A673 (cell line): Measurements from ENCODE around the gene HSD3B1. TPM values are rescaled to one million over a fixed set of nuclear protein-coding genes. Genes with fewer than 3 reads are reported as not detected.

Experiments
- BruUV-seq: library from RNA; stranded (reverse); fragments of 400-500 nt; replicated peaks from 2 replicates; lab custom pipeline; 2021; lab: Mats Ljungman, UMichigan
- CTCF ChIA-PET: fragments of 300-600 bp; sonication (Branson Sonifier 250); formaldehyde crosslinking; loops from one replicate; lab custom pipeline; 2022; ENCODE audit warnings: antibody characterized with exemption; lab: Charles Lee
- POLR2A ChIA-PET: fragments of 300-600 bp; sonication (Branson Sonifier 250); formaldehyde crosslinking; loops from one replicate; lab custom pipeline; 2022; ENCODE audit warnings: antibody characterized with exemption; ENCODE audit not compliant: low non-redundant PET; lab: Charles Lee
- DNase-seq: peaks from one replicate; pipeline ENCODE4 v3.0.0-alpha.2; 2015; ENCODE audit warnings: low spot score
- H3K27ac ChIP-seq: fragments of 200-600 bp; sonication (generic); 2 replicates; pipeline ENCODE4 v1.5.1; 2016; ENCODE audit warnings: mixed run types, low read depth, mild to moderate bottlenecking, mixed read lengths, antibody characterized with exemption, low read length; ENCODE audit not compliant: poor library complexity, severe bottlenecking
- H3K27me3 ChIP-seq: fragments of 200-600 bp; sonication (generic); replicated peaks from 2 replicates; pipeline ENCODE4 v1.6.1; 2017; ENCODE audit warnings: mixed run types, low read depth, mild to moderate bottlenecking, mixed read lengths, antibody characterized with exemption, low read length; ENCODE audit not compliant: insufficient read depth, poor library complexity
- H3K36me3 ChIP-seq: fragments of 200-600 bp; sonication (generic); 2 replicates; pipeline ENCODE4 v1.6.1; 2016; ENCODE audit warnings: mixed run types, mild to moderate bottlenecking, mixed read lengths, antibody characterized with exemption, low read length; ENCODE audit not compliant: insufficient read depth, poor library complexity, severe bottlenecking
- H3K4me1 ChIP-seq: fragments of 200-600 bp; sonication (generic); 2 replicates; pipeline ENCODE4 v1.6.1; 2017; ENCODE audit warnings: mixed run types, mild to moderate bottlenecking, mixed read lengths, antibody characterized with exemption, low read length; ENCODE audit not compliant: insufficient read depth, poor library complexity, severe bottlenecking
- H3K4me3 ChIP-seq: fragments of 200-600 bp; sonication (generic); 2 replicates; pipeline ENCODE4 v1.5.1; 2016; ENCODE audit warnings: low read depth, mixed run types, mild to moderate bottlenecking, mixed read lengths, low read length; ENCODE audit not compliant: poor library complexity, severe bottlenecking
- H3K9me3 ChIP-seq: fragments of 200-600 bp; sonication (generic); 2 replicates; pipeline ENCODE4 v1.6.1; 2016; ENCODE audit warnings: mixed run types, low read depth, mild to moderate bottlenecking, mixed read lengths, antibody characterized with exemption, low read length; ENCODE audit not compliant: poor library complexity, severe bottlenecking
- EZH2 ChIP-seq: fragments of 200-600 bp; sonication (generic); IDR thresholded peaks from 2 replicates; pipeline ENCODE4 v1.6.1; 2017; ENCODE audit warnings: borderline replicate concordance, low read depth, mild to moderate bottlenecking, mixed read lengths, antibody characterized with exemption, low read length; ENCODE audit not compliant: poor library complexity, severe bottlenecking
- intact Hi-C: fragments of 100-400 bp; cut with micrococcal nuclease; formaldehyde crosslinking; loops from one replicate; pipeline ENCODE4 v1.10.0; 2022; ENCODE audit not compliant: unreplicated experiment
- total RNA-seq: library from RNA; stranded (reverse); gene quantifications from 2 replicates; pipeline ENCODE4 v1.2.3, GENCODE V29; 2021
- TF ChIP-seq, protein P1 (sequence below): fragments of 300-800, 200-600 bp; sonication (generic); conservative IDR thresholded peaks from 2 replicates; pipeline ENCODE4 v1.5.1; 2017; ENCODE audit warnings: low read depth, mild to moderate bottlenecking, antibody characterized with exemption, low read length, moderate library complexity, mixed read lengths

The HSD3B1 gene
- total RNA-seq, 1 experiment from 2014 or later = not detected

GRCh38 chr1:119481951-119482350 is 25.1 kb upstream of the HSD3B1 start:
- Histone ChIP-seq H3K9me3 (no peaks in the 10 kb centered on the region), H3K27ac (no peak overlapping the region), H3K27me3 (no peaks in the 10 kb centered on the region), H3K36me3 (no peaks in the 10 kb centered on the region), H3K4me1 (no peaks in the 10 kb centered on the region), H3K4me3 (no peak overlapping the region)
- TF ChIP-seq, protein P1, sequence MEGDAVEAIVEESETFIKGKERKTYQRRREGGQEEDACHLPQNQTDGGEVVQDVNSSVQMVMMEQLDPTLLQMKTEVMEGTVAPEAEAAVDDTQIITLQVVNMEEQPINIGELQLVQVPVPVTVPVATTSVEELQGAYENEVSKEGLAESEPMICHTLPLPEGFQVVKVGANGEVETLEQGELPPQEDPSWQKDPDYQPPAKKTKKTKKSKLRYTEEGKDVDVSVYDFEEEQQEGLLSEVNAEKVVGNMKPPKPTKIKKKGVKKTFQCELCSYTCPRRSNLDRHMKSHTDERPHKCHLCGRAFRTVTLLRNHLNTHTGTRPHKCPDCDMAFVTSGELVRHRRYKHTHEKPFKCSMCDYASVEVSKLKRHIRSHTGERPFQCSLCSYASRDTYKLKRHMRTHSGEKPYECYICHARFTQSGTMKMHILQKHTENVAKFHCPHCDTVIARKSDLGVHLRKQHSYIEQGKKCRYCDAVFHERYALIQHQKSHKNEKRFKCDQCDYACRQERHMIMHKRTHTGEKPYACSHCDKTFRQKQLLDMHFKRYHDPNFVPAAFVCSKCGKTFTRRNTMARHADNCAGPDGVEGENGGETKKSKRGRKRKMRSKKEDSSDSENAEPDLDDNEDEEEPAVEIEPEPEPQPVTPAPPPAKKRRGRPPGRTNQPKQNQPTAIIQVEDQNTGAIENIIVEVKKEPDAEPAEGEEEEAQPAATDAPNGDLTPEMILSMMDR = no peak
- no peak for TF ChIP-seq EZH2
- intact Hi-C loops = no loop called here
- DNase-seq = no peak
- CTCF ChIA-PET = no interaction called here
- no TSS peak for BruUV-seq
- POLR2A ChIA-PET = no interaction called here

DNA sequence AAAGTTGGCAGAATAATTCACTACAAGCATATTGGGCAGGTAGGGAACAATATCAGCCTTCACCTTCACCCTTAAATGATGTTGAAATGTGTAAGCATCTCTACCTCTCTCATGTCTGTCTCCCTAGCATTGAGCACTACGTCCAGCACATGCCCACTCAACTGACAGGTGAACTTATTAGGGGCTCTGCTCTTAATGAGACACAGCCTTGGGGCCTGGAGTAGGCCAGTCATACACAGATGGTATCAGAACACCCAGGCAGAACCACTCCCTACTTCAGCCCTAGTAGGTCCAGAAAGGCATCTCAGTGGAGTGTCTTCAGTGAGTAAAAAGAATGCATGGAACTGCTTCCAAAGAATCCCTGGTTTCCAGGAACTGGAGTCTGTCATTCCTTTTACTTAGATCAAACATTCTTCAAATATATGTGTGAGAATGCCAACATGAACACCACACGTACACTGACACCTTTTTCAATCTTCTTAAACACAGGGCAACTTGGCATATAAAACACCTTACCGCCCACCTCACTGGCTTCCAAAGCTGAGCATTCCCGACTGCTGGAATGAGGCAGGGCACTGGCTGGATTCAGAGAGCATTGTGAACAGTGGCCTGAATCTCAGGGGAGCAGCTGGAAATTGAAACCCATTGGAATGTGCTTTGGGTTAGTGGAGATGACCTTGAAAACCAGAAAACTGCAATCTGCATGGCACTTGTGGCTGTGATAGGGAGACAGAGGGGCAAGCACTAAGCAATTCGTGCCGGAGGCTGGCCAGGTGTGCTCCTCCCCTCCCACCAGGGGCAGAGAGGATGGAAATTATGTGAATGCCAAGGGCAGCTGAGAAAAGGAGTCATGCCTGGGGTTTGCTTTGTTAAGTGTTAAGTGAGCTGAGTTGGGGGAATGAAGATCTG is 24.2 kb upstream of the HSD3B1 start:
- ChIA-PET POLR2A (no interaction called here), CTCF (no interaction called here)
- no peak for TF ChIP-seq EZH2
- TF ChIP-seq, protein P1 = no peak
- BruUV-seq = no TSS peak
- Histone ChIP-seq H3K36me3 (no peaks in the 10 kb centered on the region), H3K4me3 (no peak overlapping the region), H3K27ac (no peak overlapping the region), H3K4me1 (no peaks in the 10 kb centered on the region), H3K9me3 (no peaks in the 10 kb centered on the region), H3K27me3 (peaks cover 2% of the 10 kb centered on the region)
- DNase-seq = no peak
- intact Hi-C loops = no loop called here

DNA sequence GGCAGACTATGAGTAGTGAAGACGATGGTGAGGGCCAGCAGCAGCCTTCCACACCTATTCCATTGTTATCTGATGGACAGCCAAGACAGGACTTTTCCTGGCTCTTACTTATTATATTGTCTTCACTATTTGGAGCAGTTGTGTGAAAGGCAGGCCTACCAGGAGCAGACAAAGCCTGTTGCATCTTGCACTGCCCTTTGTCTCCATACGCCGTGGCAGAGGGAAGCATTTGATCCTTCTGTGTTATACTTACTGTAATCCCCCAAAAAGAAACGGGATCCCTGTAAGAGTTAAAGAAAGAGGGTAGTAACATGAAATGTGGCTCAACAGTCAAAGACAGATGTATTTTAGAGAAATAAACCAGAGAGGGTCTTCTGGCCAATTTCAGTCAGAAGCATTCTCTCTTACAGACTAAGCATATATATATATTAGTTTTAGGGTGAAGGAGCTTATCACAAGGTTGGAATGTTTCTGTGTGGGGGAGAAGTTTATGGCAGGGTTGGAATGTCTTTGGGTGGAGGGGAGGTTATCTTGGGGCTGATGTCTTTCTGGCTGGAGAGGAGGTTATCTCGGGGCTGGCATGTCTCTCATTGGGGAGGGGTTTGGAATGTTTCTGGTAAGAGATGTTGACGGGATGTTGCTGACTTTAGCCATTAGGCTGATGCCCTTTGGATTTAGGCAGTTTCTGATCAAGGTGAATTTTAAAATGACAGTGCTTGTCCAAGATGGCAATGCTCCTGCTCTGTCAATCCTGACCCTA is 23.4 kb upstream of the HSD3B1 start:
- Histone ChIP-seq H3K36me3 (no peaks in the 10 kb centered on the region), H3K27ac (no peak overlapping the region), H3K4me3 (no peak overlapping the region), H3K4me1 (no peaks in the 10 kb centered on the region), H3K27me3 (peaks cover 7% of the 10 kb centered on the region), H3K9me3 (no peaks in the 10 kb centered on the region)
- no TSS peak for BruUV-seq
- ChIA-PET CTCF (no interaction called here), POLR2A (no interaction called here)
- intact Hi-C loops = loop anchor here (1.0 kb wide), 1 partner anchor 13 kb away; no protein-coding TSS in a partner anchor
- TF ChIP-seq, protein P1 = no peak
- no peak for TF ChIP-seq EZH2
- DNase-seq = no peak
